ENCODE data around the gene OXLD1.

DNA sequence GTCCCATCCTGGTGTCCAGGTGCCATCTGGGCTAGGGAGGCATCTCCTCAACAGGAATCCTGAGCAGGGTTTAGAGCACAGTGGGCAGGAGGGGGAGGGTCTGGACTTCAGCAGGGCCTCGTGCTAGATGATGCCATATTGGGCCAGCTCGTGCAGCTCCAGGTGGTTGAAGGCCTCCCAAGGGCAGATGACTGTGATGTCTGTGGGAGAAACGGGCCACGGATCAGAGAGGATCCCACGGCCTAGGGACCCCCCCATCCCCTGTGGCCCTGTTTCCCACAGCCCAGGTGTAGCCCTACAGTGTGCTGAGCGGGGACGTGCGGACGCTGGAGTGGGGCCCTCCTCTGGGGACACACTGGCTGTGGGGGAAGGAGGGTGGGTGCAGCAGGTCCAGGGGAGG lies 15.5 kb downstream of the OXLD1 start:
- TF ChIP-seq, protein P1, sequence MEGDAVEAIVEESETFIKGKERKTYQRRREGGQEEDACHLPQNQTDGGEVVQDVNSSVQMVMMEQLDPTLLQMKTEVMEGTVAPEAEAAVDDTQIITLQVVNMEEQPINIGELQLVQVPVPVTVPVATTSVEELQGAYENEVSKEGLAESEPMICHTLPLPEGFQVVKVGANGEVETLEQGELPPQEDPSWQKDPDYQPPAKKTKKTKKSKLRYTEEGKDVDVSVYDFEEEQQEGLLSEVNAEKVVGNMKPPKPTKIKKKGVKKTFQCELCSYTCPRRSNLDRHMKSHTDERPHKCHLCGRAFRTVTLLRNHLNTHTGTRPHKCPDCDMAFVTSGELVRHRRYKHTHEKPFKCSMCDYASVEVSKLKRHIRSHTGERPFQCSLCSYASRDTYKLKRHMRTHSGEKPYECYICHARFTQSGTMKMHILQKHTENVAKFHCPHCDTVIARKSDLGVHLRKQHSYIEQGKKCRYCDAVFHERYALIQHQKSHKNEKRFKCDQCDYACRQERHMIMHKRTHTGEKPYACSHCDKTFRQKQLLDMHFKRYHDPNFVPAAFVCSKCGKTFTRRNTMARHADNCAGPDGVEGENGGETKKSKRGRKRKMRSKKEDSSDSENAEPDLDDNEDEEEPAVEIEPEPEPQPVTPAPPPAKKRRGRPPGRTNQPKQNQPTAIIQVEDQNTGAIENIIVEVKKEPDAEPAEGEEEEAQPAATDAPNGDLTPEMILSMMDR (conservative IDR thresholded peaks at IDR 0.05; ENCODE audit: low read depth, low read length): no peak
- no peak for TF ChIP-seq EZH2 (IDR thresholded peaks at IDR 0.05; ENCODE audit: borderline replicate concordance, low read depth, low read length, poor library complexity, severe bottlenecking)

Measured in A673 (cell line).